Stomach (tissue), 4 donors: Measurements from ENCODE around the gene CARMIL1.

Source experiments
- EP300 ChIP-seq: sonication (generic); formaldehyde crosslinking; IDR thresholded peaks from one replicate; pipeline ENCODE4 v1.6.1; 2017; ENCODE audit warnings: antibody characterized with exemption
- POLR2A ChIP-seq, 4 donors: fragments of 450-650 bp; IDR thresholded peaks; one replicate each; pipeline ENCODE4 v1.6.1; 2016; ENCODE audit warnings: antibody characterized with exemption in 4 of 4, control low read depth in 2 of 4, mild to moderate bottlenecking in 1 of 4, moderate library complexity in 1 of 4
- POLR2AphosphoS5 ChIP-seq, 3 donors: sonication (generic); formaldehyde crosslinking; IDR thresholded peaks; one replicate each; pipeline ENCODE4 v1.6.1; 2016; ENCODE audit warnings: antibody characterized with exemption in 3 of 3
- TF ChIP-seq, protein P1 (sequence below), 7 experiments: fragments of 450-650 bp in 4 of 7; fragments of 200-600 bp in 3 of 7; sonication (generic) in 3 of 7; IDR thresholded peaks; one replicate each; pipeline ENCODE4 v1.5.1; 2016 to 2019; ENCODE audit warnings: antibody characterized with exemption in 7 of 7, control low read depth in 2 of 7, mild to moderate bottlenecking in 1 of 7

DNA sequence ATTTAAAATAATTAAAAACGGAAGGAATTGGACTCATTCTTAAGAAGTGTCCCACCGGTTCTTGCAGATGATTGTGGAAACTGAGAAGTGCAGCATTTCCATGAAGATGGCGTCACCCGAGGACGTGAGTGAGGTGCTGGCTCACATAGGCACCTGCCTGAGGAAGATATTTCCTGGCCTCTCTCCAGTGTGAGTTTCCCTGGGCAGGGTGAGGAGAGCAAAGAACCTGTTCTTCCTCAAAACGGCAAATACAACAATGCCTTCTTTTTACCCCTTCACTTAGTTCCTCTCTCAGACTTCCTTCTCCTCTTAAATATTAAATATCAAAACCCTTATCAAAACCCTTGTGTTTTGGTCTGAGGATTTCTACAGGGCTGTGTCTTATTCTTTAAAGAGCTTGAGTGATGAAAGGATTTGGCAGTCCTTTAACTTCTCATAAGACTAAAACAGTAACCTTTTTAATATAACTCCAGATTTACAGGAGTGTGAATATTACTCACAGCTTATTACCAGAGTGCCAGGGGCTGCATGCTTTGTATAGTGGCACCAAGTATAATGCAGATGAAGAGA lies 156.3 kb downstream of the CARMIL1 start:
- TF ChIP-seq, protein P1, sequence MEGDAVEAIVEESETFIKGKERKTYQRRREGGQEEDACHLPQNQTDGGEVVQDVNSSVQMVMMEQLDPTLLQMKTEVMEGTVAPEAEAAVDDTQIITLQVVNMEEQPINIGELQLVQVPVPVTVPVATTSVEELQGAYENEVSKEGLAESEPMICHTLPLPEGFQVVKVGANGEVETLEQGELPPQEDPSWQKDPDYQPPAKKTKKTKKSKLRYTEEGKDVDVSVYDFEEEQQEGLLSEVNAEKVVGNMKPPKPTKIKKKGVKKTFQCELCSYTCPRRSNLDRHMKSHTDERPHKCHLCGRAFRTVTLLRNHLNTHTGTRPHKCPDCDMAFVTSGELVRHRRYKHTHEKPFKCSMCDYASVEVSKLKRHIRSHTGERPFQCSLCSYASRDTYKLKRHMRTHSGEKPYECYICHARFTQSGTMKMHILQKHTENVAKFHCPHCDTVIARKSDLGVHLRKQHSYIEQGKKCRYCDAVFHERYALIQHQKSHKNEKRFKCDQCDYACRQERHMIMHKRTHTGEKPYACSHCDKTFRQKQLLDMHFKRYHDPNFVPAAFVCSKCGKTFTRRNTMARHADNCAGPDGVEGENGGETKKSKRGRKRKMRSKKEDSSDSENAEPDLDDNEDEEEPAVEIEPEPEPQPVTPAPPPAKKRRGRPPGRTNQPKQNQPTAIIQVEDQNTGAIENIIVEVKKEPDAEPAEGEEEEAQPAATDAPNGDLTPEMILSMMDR (IDR thresholded peaks at IDR 0.05) = no peak
- TF ChIP-seq POLR2A (IDR thresholded peaks at IDR 0.05) (no peak), EP300 (no peak), POLR2AphosphoS5 (IDR thresholded peaks at IDR 0.05) (no peak)
